GM19239 (cell line): Measurements from ENCODE around the gene MAPK14.

Source experiments
- DNase-seq: peaks from one replicate; pipeline ENCODE4 v3.0.0; 2011; ENCODE audit warnings: low spot score; ENCODE audit not compliant: insufficient read length
- FAIRE-seq: peaks from 2 replicates; lab custom pipeline; 2011; peaks lifted over from hg19 to GRCh38; lab: Jason Lieb, UNC

MAPK14 gene

GRCh38 chr6:36160147-36160760 is 132.6 kb downstream of the MAPK14 start:
- FAIRE-seq (no peak), DNase-seq (no peak)
